ENCODE measurements around the gene DHCR24.

Gene DHCR24

GRCh38 chr1:54879872-54880271 is 7.1 kb downstream of the DHCR24 start:
- Histone ChIP-seq H3K4me3 (no peak overlapping the region), H3K36me3 (peaks cover 0 to 16% (median 0%) of the 10 kb centered on the region in 3 donors), H3K9me3 (no peaks in the 10 kb centered on the region), H3K27me3 (no peaks in the 10 kb centered on the region), H3K27ac (no peak overlapping the region), H3K4me1 (peaks cover 0 to 12% (median under 1%) of the 10 kb centered on the region in 4 donors)
- no peak for DNase-seq
- intact Hi-C loops (cut with DNase I; ENCODE audit: low total_unique reads): no loop called here
- TF ChIP-seq, protein P1, sequence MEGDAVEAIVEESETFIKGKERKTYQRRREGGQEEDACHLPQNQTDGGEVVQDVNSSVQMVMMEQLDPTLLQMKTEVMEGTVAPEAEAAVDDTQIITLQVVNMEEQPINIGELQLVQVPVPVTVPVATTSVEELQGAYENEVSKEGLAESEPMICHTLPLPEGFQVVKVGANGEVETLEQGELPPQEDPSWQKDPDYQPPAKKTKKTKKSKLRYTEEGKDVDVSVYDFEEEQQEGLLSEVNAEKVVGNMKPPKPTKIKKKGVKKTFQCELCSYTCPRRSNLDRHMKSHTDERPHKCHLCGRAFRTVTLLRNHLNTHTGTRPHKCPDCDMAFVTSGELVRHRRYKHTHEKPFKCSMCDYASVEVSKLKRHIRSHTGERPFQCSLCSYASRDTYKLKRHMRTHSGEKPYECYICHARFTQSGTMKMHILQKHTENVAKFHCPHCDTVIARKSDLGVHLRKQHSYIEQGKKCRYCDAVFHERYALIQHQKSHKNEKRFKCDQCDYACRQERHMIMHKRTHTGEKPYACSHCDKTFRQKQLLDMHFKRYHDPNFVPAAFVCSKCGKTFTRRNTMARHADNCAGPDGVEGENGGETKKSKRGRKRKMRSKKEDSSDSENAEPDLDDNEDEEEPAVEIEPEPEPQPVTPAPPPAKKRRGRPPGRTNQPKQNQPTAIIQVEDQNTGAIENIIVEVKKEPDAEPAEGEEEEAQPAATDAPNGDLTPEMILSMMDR (IDR thresholded peaks at IDR 0.05): no peak

DNA sequence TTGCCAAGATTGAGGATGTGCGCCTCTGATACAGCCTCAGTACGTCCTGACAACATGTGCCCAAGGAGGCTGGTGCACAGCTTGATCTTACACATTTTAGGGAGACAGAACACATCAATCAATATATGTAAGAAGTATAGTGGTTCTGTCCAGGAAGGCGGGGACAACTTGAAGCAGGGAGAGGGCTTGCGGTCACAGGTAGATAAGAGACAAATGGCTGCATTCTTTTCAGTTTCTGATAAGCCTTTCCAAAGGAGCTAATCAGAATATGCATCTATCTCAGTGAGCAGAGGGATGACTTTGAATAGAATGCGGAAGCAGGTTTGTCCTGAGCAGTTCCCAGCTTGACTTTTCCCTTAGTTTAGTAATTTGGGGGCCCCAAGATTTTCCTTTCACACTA is 10.2 kb downstream of the DHCR24 start:
- Histone ChIP-seq H3K4me3 (no peak overlapping the region), H3K9me3 (no peaks in the 10 kb centered on the region), H3K36me3 (peaks cover 0 to 39% (median 11%) of the 10 kb centered on the region in 3 donors), H3K4me1 (no peaks in the 10 kb centered on the region), H3K27ac (no peak overlapping the region), H3K27me3 (no peaks in the 10 kb centered on the region)
- DNase-seq: no peak
- TF ChIP-seq, protein P1 (IDR thresholded peaks at IDR 0.05): no peak
- intact Hi-C loops (cut with DNase I; ENCODE audit: low total_unique reads): no loop called here

DNA sequence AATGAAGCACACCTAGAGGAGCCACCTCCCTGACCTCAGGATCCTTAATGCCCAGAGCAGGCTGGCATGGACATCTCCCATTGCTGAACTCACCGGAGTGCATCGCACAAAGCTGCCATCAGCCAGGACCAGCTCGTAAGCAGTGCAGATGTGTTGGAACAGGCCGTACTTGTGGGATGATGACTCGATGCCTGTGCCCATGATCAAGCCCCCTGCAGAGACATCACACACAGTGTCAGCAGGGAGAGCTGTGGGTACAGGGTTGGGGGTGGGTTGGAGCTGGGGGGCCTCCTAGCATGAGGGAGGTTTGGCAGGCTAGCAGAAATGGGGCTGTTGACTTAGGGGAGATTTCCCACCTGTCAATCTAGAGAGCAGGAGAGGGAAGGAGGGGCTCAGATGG is 12.0 kb downstream of the DHCR24 start:
- no peaks in the 10 kb centered on the region for H3K9me3 ChIP-seq
- no peak overlapping the region for H3K27ac ChIP-seq
- H3K27me3 ChIP-seq: no peaks in the 10 kb centered on the region
- intact Hi-C loops (cut with DNase I; ENCODE audit: low total_unique reads): no loop called here
- no peaks in the 10 kb centered on the region for H3K4me1 ChIP-seq
- H3K36me3 ChIP-seq: peaks cover 0 to 56% (median 21%) of the 10 kb centered on the region in 3 donors
- peak in 1 of 2 donors; percentile 34 for DNase-seq
- TF ChIP-seq, protein P1 (IDR thresholded peaks at IDR 0.05): no peak
- no peak overlapping the region for H3K4me3 ChIP-seq

DNA sequence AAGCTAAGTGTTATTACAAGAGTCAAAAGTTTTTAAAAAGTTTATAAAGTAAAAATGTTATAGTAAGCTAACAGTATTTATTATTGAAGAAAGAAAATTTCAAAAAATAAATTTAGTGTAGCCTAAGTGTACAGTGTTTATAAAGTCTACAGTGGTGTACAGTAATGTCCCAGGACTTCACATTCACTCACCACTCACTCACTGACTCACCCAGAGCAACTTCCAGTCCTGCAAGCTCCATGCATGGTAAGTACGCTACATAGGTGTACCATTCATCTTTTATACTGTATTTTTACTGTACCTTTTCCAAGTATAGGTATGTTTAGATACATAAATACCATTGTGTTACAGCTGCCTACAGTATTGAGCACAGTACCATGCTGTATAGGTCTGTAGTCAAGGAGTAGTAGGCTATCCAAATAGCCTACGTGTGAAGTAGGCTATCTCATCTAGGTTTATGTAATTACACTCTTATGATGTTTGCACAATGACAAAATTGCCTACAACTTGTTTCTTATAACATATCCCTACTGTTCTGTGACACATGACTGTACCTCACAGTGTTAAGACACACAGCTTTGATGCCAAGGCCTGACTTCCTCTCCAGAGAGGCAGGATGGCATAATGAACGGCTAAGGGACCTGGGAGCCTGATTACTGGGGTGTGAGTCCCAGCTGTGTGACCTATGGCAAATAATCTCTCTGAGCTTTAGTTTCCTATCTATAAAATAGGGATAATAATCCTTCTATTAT is 12.7 kb downstream of the DHCR24 start:
- no peak for DNase-seq
- no peaks in the 10 kb centered on the region for H3K9me3 ChIP-seq
- H3K4me1 ChIP-seq: no peaks in the 10 kb centered on the region
- intact Hi-C loops (cut with DNase I; ENCODE audit: low total_unique reads): no loop called here
- H3K4me3 ChIP-seq: no peak overlapping the region
- no peaks in the 10 kb centered on the region for H3K27me3 ChIP-seq
- TF ChIP-seq, protein P1 (IDR thresholded peaks at IDR 0.05): no peak
- peaks cover 0 to 63% (median 21%) of the 10 kb centered on the region in 3 donors for H3K36me3 ChIP-seq
- no peak overlapping the region for H3K27ac ChIP-seq

- H3K4me1 ChIP-seq: peaks cover 0 to 3% (median 0%) of the 10 kb centered on the region in 4 donors
- TF ChIP-seq, protein P1 (IDR thresholded peaks at IDR 0.05): no peak
- no peak for DNase-seq
- H3K27me3 ChIP-seq: no peaks in the 10 kb centered on the region
- intact Hi-C loops (cut with DNase I; ENCODE audit: low total_unique reads): no loop called here
- H3K4me3 ChIP-seq: no peak overlapping the region
- no peaks in the 10 kb centered on the region for H3K9me3 ChIP-seq
- H3K36me3 ChIP-seq: peaks cover 0 to 81% (median 21%) of the 10 kb centered on the region in 3 donors
- H3K27ac ChIP-seq: no peak overlapping the region
Measured at GRCh38 chr1:54872036-54872331, 15.0 kb downstream of the DHCR24 start.

Measured in tibial artery (tissue), 4 donors.